Nephron progenitor cell (in vitro differentiated cells): ENCODE measurements around the gene KLF13.

Source experiments
- DNase-seq: peaks from one replicate; pipeline ENCODE4 v3.0.0; 2021
- H3K27ac Mint-ChIP-seq: 2 replicates; pipeline ENCODE4 v1.8.0; 2021; ENCODE audit warnings: mild to moderate bottlenecking, moderate library complexity, mixed read lengths
- H3K27me3 Mint-ChIP-seq: 2 replicates; pipeline ENCODE4 v1.8.0; 2021; ENCODE audit warnings: mild to moderate bottlenecking, low read depth, mixed read lengths; ENCODE audit not compliant: poor library complexity
- H3K36me3 Mint-ChIP-seq: 2 replicates; pipeline ENCODE4 v1.8.0; 2021; ENCODE audit warnings: low read depth, mixed read lengths
- H3K4me1 Mint-ChIP-seq: 2 replicates; pipeline ENCODE4 v1.8.0; 2021; ENCODE audit warnings: mixed read lengths
- H3K4me3 Mint-ChIP-seq: 2 replicates; pipeline ENCODE4 v1.8.0; 2021; ENCODE audit warnings: mild to moderate bottlenecking, moderate library complexity, mixed read lengths
- H3K9me3 Mint-ChIP-seq: 2 replicates; pipeline ENCODE4 v1.8.0; 2021; ENCODE audit warnings: mild to moderate bottlenecking, moderate library complexity, mixed read lengths
- CTCF ChIP-seq: fragments of 200-600 bp; sonication (generic); IDR thresholded peaks from 2 replicates; pipeline ENCODE4 v1.5.0; 2021; ENCODE audit warnings: antibody characterized with exemption

The KLF13 gene

GRCh38 chr15:31335989-31336592 is 9.5 kb downstream of the KLF13 start:
- Mint-ChIP-seq H3K36me3 (no peaks in the 10 kb centered on the region), H3K9me3 (no peaks in the 10 kb centered on the region), H3K27ac (no peak overlapping the region), H3K27me3 (peaks cover 6% of the 10 kb centered on the region), H3K4me1 (peaks cover 85% of the 10 kb centered on the region), H3K4me3 (peak overlapping the region; percentile 60)
- TF ChIP-seq CTCF = no peak
- no peak for DNase-seq

GRCh38 chr15:31336593-31337295 is 10.1 kb downstream of the KLF13 start:
- no peak for TF ChIP-seq CTCF
- Mint-ChIP-seq H3K36me3 (no peaks in the 10 kb centered on the region), H3K9me3 (no peaks in the 10 kb centered on the region), H3K27me3 (peaks cover 6% of the 10 kb centered on the region), H3K27ac (no peak overlapping the region), H3K4me1 (peaks cover 81% of the 10 kb centered on the region), H3K4me3 (peak overlapping the region; percentile 45)
- DNase-seq = no peak

- DNase-seq = no peak
- H3K27ac Mint-ChIP-seq = no peak overlapping the region
- H3K4me3 Mint-ChIP-seq = no peak overlapping the region
- peaks cover 76% of the 10 kb centered on the region for H3K4me1 Mint-ChIP-seq
- no peak for TF ChIP-seq CTCF
- no peaks in the 10 kb centered on the region for H3K9me3 Mint-ChIP-seq
- peaks cover 6% of the 10 kb centered on the region for H3K27me3 Mint-ChIP-seq
- no peaks in the 10 kb centered on the region for H3K36me3 Mint-ChIP-seq
Observed at GRCh38 chr15:31337352-31338031, 10.9 kb downstream of the KLF13 start.

- no peak overlapping the region for H3K4me3 Mint-ChIP-seq
- H3K9me3 Mint-ChIP-seq = no peaks in the 10 kb centered on the region
- no peak for TF ChIP-seq CTCF
- no peak for DNase-seq
- no peaks in the 10 kb centered on the region for H3K36me3 Mint-ChIP-seq
- peak overlapping the region; percentile 94 for H3K27ac Mint-ChIP-seq
- H3K4me1 Mint-ChIP-seq = peaks cover 78% of the 10 kb centered on the region
- H3K27me3 Mint-ChIP-seq = peaks cover 6% of the 10 kb centered on the region
Observed at GRCh38 chr15:31338318-31338878, 11.8 kb downstream of the KLF13 start.

- no peak for TF ChIP-seq CTCF
- Mint-ChIP-seq H3K27me3 (peaks cover 6% of the 10 kb centered on the region), H3K4me3 (peak overlapping the region; percentile 38), H3K9me3 (no peaks in the 10 kb centered on the region), H3K4me1 (peaks cover 83% of the 10 kb centered on the region), H3K36me3 (no peaks in the 10 kb centered on the region), H3K27ac (peak overlapping the region; percentile 94)
- peak; percentile 71 for DNase-seq
Observed at GRCh38 chr15:31338879-31339557, 12.4 kb downstream of the KLF13 start.
